MCF 10A (cell line): ENCODE data around the gene DTHD1. TPM values are rescaled to one million over a fixed set of nuclear protein-coding genes. Genes with fewer than 3 reads are reported as not detected.

Source experiments
- BruUV-seq: library from RNA; stranded (reverse); fragments of 400-500 nt; replicated peaks from 2 replicates; lab custom pipeline; 2021; lab: Mats Ljungman, UMichigan
- CTCF ChIA-PET: fragments of 300-600 bp; sonication (Branson Sonifier 250); formaldehyde crosslinking; extraction: SDS; loops from one replicate; lab custom pipeline; 2021; ENCODE audit warnings: antibody characterized with exemption, inconsistent platforms; lab: Yijun Ruan, JAX
- POLR2A ChIA-PET: fragments of 300-600, 350-650 bp; sonication (Branson Sonifier 250); formaldehyde crosslinking; extraction: SDS; loops from one replicate; lab custom pipeline; 2020; ENCODE audit warnings: antibody characterized with exemption, inconsistent platforms; lab: Yijun Ruan, JAX
- DNase-seq: peaks from one replicate; pipeline ENCODE4 v3.0.0-alpha.2; 2018; ENCODE audit not compliant: unreplicated experiment
- H3K27ac Mint-ChIP-seq: one replicate; pipeline ENCODE4 v1.8.0; 2022; ENCODE audit warnings: mild to moderate bottlenecking, low read depth, mixed read lengths; ENCODE audit not compliant: unreplicated experiment
- H3K27me3 Mint-ChIP-seq: one replicate; pipeline ENCODE4 v1.8.0; 2022; ENCODE audit warnings: mixed read lengths; ENCODE audit not compliant: insufficient read depth, unreplicated experiment
- H3K36me3 Mint-ChIP-seq: one replicate; pipeline ENCODE4 v1.8.0; 2022; ENCODE audit warnings: mild to moderate bottlenecking, moderate library complexity, mixed read lengths; ENCODE audit not compliant: insufficient read depth, unreplicated experiment
- H3K4me1 Mint-ChIP-seq: one replicate; pipeline ENCODE4 v1.8.0; 2022; ENCODE audit warnings: mixed read lengths; ENCODE audit not compliant: insufficient read depth, unreplicated experiment
- H3K4me3 Mint-ChIP-seq: one replicate; pipeline ENCODE4 v1.8.0; 2022; ENCODE audit warnings: mild to moderate bottlenecking, moderate library complexity, mixed read lengths; ENCODE audit not compliant: unreplicated experiment
- H3K9me3 Mint-ChIP-seq: one replicate; pipeline ENCODE4 v1.8.0; 2022; ENCODE audit warnings: mixed read lengths; ENCODE audit not compliant: unreplicated experiment
- intact Hi-C: fragments of 100-400 bp; cut with micrococcal nuclease; formaldehyde crosslinking; loops from 2 replicates; pipeline ENCODE4 v1.14.1; 2022
- total RNA-seq: library from RNA; stranded (reverse); gene quantifications from 2 replicates; pipeline ENCODE4 v1.2.3, GENCODE V29; 2022
- TF ChIP-seq, protein P1 (sequence below): fragments of 200-600 bp; IDR thresholded peaks from one replicate; pipeline ENCODE4 v1.8.0; 2022; ENCODE audit warnings: antibody characterized with exemption, mild to moderate bottlenecking; ENCODE audit not compliant: unreplicated experiment

The DTHD1 gene
- total RNA-seq, 1 experiment from 2014 or later = not detected

GRCh38 chr4:36236159-36236558, 45.3 kb upstream of the DTHD1 start:
- Mint-ChIP-seq H3K27ac (no peak overlapping the region), H3K4me3 (no peak overlapping the region), H3K36me3 (no peaks in the 10 kb centered on the region), H3K27me3 (no peaks in the 10 kb centered on the region), H3K4me1 (peaks cover 12% of the 10 kb centered on the region), H3K9me3 (peaks cover 13% of the 10 kb centered on the region)
- TF ChIP-seq, protein P1, sequence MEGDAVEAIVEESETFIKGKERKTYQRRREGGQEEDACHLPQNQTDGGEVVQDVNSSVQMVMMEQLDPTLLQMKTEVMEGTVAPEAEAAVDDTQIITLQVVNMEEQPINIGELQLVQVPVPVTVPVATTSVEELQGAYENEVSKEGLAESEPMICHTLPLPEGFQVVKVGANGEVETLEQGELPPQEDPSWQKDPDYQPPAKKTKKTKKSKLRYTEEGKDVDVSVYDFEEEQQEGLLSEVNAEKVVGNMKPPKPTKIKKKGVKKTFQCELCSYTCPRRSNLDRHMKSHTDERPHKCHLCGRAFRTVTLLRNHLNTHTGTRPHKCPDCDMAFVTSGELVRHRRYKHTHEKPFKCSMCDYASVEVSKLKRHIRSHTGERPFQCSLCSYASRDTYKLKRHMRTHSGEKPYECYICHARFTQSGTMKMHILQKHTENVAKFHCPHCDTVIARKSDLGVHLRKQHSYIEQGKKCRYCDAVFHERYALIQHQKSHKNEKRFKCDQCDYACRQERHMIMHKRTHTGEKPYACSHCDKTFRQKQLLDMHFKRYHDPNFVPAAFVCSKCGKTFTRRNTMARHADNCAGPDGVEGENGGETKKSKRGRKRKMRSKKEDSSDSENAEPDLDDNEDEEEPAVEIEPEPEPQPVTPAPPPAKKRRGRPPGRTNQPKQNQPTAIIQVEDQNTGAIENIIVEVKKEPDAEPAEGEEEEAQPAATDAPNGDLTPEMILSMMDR = no peak
- POLR2A ChIA-PET = no interaction called here
- CTCF ChIA-PET = interaction anchor here (0.9 kb wide), 1 partner anchor 32 kb away, joined by 5 read pairs; no protein-coding TSS in a partner anchor
- no peak for DNase-seq
- BruUV-seq = no TSS peak
- intact Hi-C loops = no loop called here

DNA sequence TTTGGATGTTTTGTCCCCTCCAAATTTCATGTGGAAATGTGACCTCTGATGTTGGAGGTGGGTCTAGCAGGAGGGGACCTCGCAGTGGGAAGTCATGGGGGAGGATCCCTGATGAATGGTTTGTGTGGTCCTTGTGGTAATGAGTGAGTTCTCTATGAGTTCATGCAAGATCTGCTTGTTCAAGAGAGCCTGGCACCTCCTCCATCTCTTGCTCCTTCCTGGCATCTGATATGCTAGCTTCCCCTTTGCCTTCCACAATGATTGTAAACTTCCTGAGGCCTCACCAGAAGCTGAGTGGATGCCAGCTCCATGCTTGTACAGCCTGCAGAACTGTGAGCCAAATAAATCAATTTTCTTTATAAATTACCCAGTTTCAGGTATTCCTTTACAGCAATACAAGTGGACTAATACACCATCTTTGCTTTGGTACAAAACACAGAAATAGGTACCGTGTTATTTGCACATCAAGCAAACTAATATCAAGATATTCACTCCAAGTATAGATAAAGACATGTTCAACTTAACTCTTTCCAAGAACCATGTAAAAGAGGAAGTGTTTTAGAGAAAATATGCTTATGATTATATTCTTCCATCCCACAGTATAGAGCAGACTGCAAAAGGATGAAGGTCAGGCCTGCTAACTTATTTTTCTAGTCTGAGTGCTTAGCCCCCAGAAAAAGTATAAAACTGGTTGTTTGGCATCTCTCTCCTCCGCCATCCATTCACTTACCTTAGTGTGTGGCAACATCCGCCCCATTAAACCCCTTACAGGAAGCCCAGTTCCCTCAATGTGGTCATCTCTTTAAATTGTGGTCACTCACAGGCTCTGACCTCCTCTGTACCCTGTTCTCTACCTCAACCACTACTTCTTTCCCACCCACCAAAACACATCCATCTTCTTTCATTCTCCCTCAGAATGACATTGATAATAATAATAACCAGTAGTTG, 43.8 kb upstream of the DTHD1 start:
- H3K27me3 Mint-ChIP-seq = no peaks in the 10 kb centered on the region
- peaks cover 24% of the 10 kb centered on the region for H3K4me1 Mint-ChIP-seq
- no peak for DNase-seq
- ChIA-PET POLR2A (interaction anchor here (0.7 kb wide), 1 partner anchor 48 kb away, joined by 3 read pairs; no protein-coding TSS in a partner anchor), CTCF (no interaction called here)
- intact Hi-C loops = no loop called here
- no TSS peak for BruUV-seq
- no peak overlapping the region for H3K4me3 Mint-ChIP-seq
- H3K27ac Mint-ChIP-seq = no peak overlapping the region
- H3K9me3 Mint-ChIP-seq = peaks cover 13% of the 10 kb centered on the region
- TF ChIP-seq, protein P1 = no peak
- no peaks in the 10 kb centered on the region for H3K36me3 Mint-ChIP-seq

DNA sequence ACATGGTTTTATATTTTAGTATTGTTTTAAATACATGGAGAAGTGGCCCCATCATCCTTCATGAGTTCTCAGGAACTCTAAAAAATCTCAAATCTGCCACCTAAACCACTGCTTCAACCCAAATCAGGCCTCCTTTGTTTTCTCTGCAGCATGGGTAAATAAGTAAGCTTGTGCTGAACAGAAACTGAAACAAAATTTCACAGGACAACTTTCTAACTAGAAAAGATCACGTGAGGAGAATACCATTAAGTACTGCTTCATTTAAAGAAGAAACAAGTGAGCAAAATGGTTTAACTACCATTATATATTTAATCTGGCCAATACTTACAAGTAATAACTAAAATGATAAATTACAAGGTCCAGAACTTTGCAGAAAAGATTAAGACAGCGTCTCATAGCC, 39.6 kb upstream of the DTHD1 start:
- Mint-ChIP-seq H3K27ac (peak overlapping the region; percentile 92), H3K9me3 (no peaks in the 10 kb centered on the region), H3K27me3 (no peaks in the 10 kb centered on the region), H3K36me3 (no peaks in the 10 kb centered on the region), H3K4me3 (peak overlapping the region; percentile 90), H3K4me1 (peaks cover 16% of the 10 kb centered on the region)
- TF ChIP-seq, protein P1 = no peak
- intact Hi-C loops = no loop called here
- BruUV-seq = no TSS peak
- ChIA-PET CTCF (no interaction called here), POLR2A (interaction anchor here (3.8 to 6.0 kb wide), 5 partner anchors 13 to 51 kb away, joined by 23 to 68 read pairs (median 38); partner anchors contain the start of gene DTHD1)
- DNase-seq = peak; percentile 18
